Esophagus squamous epithelium (tissue), 4 donors: ENCODE data around the gene RPTOR.

Experiments used
- CTCF ChIP-seq, 6 experiments: fragments of 450-650 bp in 4 of 6; fragments of 200-600 bp in 2 of 6; sonication (generic) in 2 of 6; IDR thresholded peaks; one replicate each; pipeline ENCODE4 v1.5.1; 2016 to 2019; ENCODE audit warnings: antibody characterized with exemption in 6 of 6, mild to moderate bottlenecking in 4 of 6, moderate library complexity in 4 of 6
- POLR2A ChIP-seq, 4 donors: fragments of 450-650 bp; IDR thresholded peaks; one replicate each; pipeline ENCODE4 v1.6.1; 2017; ENCODE audit warnings: antibody characterized with exemption in 4 of 4, mild to moderate bottlenecking in 4 of 4, moderate library complexity in 3 of 4

GRCh38 chr17:80755650-80756405 lies 211.2 kb downstream of the RPTOR start:
- TF ChIP-seq CTCF (IDR thresholded peaks at IDR 0.05): no peak
- no peak for TF ChIP-seq POLR2A (IDR thresholded peaks at IDR 0.05)
